ENCODE results near the gene ZDHHC8.

ZDHHC8 gene

DNA sequence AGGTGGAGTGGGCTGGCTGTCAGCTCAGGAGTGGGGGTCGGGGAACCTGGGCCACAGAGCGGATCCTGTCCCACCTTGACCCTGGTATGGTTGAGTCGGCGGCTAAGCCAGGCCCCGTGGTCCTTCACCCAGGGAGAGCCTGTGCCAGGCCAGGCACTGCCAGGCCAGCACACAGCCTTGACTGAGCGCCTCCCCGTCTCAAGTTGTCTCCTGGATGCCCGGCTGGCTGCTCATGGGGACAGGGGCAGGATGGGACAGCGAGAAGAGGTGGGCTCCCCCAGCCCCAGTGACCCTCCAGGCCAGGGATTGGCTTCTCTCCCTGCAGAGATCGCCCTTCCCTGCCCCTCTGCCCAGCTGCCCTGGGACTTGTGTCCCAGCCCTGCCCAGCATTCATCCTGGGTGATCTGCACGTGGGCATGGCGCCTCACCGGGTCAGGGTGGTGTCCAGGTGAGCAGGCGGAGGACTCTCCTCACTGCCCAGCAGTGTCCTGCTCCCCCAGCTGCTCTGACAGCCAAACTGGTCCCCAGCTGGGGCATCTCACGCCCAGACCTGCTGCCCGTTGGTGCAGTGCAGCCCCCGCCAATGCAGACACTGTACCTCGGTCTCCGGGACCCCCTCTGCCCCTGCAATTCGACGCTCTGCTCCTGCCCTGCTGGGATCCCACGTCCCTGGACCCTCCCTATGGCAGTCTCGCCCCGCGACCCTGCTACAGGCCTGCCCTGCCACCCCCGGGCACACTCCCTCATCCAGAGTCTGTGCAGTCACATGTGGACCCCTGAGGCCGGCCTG, 48.0 kb downstream of the ZDHHC8 start:
- DNase-seq (ENCODE audit: low read depth in 2 of 2) = no peak

DNA sequence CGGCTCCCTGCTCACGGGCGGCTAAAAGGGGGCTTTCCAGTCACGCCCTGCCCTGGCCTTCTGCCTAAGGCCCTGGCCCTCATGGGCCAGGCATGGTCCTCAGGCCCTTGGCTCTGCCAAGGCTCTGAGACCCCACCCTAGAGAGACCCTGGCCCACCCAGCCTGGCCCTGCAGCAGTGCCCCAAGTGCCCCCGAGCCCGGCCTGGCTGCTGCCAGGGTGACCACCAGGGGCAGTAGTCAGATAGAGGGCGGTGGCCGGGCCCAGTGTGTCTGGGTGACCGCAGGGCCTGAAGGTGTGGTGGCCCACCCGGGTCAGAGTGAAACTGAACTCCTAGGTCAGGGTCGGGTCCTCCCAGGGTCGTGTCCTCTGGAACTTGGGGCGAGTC, 48.6 kb downstream of the ZDHHC8 start:
- DNase-seq (ENCODE audit: low read depth in 2 of 2) = no peak

DNA sequence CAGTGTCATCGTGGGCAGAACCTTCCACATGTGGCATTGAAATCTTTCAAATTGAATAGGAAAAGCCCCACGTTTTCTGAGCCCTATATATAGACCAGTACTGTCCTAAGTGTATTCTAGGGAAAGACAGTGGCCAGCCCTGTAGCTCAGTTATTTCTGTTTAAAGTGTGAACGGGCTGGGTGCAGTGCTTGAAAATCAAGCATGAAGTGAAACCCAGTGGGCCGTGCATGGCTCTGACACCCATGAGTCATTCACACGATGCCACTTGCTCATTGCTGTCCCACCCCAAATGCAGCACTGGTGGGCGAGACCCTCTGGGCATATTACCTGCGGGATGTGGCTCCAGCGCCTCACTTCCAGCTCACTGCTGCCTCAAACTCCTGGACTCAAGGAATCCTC, 49.0 kb downstream of the ZDHHC8 start:
- no peak for DNase-seq (ENCODE audit: low read depth in 2 of 2)

DNA sequence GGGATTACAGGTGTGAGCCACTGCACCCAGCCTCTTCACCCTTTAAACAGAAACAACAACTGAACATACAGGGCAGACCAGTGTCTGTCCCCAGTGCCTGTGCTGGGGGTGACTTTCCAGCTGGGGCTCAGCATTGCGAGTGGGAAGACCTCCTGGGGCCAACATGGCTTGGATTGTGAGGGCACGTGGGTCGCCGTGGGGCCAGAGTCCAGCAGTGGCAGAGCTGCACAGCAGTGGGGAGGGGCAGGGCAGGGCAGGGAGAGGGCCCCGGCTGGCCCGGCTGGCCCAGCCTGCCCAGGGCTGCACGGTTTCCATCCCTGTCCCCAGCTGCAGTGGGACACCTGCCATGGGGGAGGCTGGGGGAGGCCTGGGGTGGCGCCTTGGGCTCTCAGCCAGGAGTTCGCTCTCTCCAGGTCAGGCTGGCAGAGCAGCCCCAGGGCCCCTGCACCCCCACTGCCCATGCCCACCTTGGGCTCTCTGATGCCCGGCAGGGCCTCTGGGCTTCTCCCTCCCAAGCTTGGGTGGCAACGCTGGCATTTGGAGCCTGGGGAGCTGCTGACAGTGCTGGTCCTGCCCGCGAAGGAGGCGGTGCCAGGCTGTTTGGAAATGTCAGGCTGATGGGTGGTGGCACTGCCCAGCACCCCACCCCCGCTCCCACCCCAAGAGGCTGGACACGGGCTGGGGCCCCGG, 49.7 kb downstream of the ZDHHC8 start:
- DNase-seq (ENCODE audit: low read depth in 2 of 2) = no peak

DNA sequence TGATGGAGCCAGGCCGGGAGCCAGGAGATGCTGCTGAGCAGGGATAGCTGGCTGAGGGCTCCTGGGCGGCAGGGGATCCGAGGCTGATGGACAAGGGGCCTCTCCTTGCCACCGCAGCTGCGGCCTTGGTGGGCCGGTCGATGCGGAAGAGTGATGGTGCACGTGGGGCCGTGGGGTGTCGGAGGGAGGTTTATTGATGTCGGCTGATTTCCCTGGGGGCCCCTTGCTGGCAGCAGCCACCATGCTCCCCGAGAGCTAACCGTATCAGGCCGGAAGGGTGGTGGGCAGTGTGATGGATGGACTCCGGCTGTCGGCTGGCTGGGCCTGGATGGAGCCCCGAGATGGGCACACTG, 50.3 kb downstream of the ZDHHC8 start:
- DNase-seq (ENCODE audit: low read depth in 2 of 2) = no peak

DNA sequence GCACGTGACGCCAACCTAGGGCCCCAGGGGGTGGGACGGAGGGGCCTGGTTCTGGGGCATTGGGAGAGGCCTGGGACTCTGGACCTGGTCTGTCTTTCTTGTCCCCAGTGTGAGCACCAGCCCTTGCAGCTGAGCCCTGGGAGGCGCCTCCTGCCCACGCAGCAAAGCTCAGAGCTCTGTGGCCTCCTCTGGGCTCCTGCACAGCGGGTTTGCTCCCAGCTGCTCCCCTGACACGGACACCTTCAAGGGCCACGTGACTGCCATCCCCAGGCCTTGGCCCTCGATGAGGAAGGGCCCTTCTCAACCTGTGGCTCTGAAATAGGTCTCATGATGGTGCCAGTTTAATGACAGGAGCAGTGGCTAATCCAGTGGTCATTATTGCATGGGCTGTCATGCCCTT, 50.8 kb downstream of the ZDHHC8 start:
- DNase-seq (ENCODE audit: low read depth in 2 of 2) = no peak

DNA sequence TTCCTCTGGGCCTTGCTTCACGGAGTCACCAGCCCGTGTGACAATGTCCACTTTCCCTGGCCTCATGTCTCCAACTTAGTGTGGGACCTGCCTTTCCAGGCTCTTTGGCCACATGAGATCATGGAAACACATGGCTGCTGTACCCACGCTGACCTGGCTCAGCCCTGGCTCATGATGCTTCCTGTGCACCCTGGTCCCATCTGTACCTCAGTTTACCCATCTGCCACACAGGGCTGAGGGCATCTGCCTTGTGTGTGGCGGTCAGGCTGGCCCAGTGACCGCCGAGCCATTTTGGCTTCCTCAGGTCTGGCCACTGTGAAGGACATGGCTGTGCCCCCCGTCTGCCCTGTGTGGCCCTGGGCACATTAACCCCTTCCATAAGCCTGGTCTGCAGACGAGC, 51.5 kb downstream of the ZDHHC8 start:
- DNase-seq (ENCODE audit: low read depth in 2 of 2) = no peak

DNA sequence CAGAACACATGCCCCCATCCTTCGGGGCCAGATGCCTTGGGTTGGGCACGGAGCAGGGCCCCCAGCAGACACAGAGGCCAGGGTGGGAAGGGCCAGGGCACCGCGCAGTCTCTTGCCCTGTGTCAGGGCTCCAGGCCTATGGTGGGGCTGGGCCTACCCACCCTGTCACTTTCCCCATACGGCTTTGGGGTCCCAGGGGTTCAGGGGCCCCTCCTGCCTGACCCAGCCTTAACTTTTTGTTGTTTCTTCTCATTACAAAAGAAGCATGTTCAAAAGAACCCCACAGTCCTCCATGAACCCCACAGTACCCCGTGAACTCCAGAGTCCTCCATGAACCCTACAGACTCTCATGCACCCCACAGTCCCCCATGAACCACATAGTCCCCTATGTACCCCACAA, 52.2 kb downstream of the ZDHHC8 start:
- DNase-seq (ENCODE audit: low read depth in 2 of 2) = no peak

DNA sequence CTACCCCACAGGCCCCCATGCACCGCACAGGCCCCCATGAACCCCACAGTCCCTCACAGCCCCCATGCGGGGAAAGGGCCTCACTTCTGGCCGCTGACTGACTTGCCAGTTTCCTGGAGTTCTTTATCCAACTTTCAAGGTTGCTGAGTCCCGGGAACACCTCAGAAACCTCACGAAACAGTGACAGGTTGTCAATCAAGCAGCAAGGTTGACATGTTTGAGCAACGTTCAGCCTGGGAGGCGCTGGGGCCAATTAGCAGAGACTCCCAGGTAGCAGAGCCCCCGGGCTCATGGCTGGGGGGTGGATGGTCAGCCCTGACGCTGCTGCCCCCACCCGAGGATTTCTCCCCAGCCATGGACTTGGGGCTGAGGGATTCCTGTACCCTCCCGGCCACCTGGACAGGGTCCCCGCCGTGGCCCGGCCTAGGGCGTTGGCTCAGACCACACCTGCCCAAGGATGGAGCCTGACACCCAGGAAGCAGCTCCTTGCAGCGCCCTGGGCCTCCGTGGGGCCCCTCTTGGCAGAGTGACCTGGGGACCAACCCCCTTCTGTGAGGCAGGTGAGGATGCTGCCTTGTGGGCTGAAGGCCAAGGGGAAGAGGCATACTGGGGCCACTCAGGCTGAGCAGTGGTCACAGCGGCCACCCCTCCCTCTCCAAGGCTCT, 53.0 kb downstream of the ZDHHC8 start:
- no peak for DNase-seq (ENCODE audit: low read depth in 2 of 2)

DNA sequence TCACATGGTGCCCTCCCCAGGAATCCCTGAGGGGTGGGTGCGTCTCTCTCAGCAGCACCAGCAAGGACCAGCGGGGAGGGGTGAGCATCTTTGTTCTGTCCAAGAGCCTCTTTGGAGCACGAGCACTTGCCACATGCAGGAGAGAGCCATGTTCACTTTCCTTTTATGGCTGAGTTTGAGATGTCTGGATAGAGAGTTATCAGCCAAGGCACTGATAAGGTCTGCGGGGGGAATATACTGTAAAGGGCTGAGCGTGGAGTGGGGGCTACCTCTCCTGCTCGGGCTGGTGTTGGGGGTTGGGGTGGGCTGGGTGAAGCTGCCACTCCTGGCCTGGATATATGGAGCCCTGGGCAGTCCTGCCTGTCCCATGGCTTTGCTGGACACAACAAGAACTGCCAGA, 54.1 kb downstream of the ZDHHC8 start:
- DNase-seq (ENCODE audit: low read depth in 2 of 2) = no peak

DNA sequence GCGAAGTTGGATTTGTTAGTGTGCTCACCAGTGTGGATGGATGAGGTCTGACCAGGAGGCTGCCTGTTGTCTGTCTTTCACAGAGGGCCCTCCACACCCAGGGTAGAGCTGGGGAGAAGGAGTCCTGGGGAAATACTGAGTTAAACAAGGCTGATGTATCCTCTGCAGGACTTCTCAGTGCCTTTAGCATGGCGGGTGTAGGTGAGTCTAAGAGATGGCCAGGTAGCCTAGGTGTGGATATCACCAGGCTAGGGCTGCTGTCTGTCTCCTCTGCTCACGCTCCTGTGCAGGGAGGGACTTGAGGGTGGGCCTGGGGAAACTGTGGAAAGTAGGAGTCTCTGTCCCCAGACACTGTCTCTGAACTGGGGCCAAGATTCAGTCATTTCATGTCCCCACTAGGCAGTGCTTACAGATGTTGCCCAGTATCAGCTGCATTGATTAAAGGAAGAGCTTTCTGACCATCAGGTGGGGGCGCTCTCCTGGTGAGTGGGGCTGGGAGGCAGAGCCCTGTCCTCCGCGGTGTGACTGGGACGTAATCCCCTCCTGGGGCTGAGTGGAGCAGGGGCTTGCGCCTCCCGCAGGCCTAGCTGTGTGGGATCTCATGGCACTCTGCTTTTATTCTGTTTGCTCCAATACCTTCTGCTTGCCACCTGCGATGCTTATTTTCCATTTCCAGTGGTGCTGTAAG, 54.7 kb downstream of the ZDHHC8 start:
- DNase-seq (ENCODE audit: low read depth in 2 of 2) = no peak

DNA sequence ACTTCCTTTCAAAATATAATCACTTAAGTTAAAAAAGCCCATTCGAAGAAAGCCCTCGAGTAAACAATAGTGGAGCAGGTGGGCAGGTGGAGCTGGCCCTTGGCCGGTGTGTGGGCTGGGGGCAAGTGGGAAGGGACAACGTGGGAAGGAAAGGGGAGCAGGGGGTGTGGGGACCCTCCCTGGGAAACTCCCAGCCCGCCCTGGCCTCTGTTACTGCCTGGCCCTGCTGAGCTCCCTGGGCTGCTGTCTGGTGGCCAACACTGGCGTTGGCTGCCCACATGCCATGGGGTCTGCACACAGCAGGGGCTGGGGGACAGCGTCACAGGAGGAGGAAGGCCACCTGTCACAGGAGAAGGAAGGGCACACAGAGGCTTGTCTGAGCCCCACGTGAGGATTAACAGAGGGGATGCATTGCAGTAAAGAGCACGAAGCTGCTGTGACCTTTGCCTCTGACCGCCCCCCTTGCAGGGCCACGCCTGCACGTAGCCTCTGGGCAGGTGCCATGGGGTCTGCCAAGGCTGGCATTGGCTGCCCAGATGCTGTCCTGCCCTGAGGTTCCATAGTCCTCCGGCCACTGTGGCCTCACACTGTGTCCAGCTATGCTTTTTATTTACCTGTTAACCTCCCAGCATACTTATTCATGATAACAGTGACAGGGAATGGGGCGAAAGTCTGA, 55.4 kb downstream of the ZDHHC8 start:
- DNase-seq (ENCODE audit: low read depth in 2 of 2) = no peak

DNA sequence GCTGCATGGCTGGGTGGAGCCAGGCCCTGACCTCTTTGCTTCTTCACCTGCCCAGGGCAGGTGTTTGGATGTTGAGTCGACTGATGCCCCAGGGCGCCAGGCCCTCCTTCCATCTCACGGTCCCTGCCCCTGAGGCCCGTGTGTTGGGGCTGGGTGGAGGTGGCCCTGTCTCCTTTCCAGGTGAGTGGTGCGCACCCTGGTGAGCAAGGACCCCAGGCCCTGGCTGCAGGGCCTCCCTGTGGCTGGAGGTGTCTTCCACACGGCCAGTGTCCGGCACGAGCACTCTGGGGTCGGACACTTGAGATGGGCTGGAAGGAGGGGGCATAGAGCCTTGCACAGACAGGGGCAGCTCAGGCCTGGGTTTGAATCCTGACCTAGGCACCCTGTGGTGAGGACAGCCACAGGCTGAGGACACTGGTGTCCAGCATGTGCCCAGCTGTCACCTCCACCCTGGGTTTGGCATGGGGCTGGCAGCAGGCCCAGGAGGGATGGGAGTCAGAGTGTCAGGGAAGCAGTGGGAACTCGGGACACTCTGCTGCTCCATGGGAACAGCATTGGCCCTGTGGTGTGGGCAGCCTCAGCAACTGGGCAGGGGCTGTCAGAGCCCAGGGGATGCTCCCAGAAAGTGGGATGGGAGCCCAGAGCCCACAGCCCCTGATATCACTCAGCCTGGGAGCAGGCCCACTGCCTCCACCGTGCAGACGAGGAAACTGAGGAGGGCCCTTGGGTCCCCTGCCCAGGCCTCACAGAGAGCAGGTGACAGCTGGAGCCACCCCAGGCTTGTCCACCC, 56.4 kb downstream of the ZDHHC8 start:
- no peak for DNase-seq (ENCODE audit: low read depth in 2 of 2)

DNA sequence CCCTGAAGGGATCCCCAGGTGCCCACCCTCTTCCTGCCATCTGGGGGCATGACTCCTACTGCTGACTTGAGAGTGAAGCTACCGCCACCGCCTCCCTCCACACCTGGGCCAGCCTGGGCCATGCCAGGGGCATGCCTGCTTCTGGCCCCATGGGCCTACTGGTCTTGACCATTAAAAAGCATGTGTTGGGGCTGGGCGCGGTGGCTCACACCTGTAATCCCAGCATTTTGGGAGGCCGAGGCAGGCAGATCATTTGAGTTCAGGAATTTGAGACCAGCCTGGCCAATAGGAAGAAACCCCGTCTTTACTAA, 56.9 kb downstream of the ZDHHC8 start:
- DNase-seq (ENCODE audit: low read depth in 2 of 2) = no peak

DNA sequence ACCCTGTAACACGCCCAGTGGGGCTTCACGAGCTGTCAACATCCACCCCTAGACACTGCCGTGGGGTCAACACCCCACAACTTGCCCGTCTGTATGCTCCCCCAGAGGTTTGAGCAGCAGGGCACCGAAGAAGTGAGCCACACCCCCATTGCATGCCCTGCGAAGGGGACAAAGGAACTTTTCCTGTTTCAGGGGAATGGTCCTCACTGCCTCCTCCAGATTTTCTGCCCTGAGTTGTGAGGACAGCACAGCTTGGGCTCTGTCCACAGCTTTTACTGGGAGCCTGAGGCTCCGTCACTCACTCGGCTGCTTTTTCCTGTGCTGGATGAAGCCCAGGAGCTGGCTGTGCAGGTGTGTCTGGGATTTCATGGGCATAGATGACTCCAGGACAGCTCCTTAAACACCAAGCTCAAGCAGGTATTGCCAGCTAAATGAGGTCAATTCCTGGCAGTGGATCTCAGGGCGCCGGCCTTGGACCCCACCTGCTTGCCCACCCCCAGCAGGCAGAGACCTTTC, 59.5 kb downstream of the ZDHHC8 start:
- DNase-seq (ENCODE audit: low read depth in 2 of 2) = no peak

DNA sequence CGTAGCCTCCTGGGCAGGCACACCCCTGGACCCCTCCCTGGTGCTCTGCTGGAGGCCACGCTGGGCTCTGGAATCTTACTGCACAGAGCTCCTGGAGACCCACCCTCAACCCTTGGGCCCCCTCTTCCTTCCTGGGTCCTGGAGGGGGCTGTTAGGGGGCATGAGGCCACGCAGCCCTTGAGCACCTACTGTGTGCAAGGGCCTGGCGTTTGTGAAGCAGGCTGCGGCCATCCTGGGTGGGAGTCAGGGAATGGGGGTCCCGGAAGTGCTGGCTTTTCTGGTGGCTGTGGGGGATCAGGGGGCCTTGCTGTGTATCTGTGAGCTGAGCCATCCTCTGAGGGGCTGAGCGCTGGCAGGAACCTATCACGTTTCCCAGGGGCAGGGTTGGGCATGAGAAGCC, 60.2 kb downstream of the ZDHHC8 start:
- DNase-seq (ENCODE audit: low read depth in 2 of 2) = no peak

DNA sequence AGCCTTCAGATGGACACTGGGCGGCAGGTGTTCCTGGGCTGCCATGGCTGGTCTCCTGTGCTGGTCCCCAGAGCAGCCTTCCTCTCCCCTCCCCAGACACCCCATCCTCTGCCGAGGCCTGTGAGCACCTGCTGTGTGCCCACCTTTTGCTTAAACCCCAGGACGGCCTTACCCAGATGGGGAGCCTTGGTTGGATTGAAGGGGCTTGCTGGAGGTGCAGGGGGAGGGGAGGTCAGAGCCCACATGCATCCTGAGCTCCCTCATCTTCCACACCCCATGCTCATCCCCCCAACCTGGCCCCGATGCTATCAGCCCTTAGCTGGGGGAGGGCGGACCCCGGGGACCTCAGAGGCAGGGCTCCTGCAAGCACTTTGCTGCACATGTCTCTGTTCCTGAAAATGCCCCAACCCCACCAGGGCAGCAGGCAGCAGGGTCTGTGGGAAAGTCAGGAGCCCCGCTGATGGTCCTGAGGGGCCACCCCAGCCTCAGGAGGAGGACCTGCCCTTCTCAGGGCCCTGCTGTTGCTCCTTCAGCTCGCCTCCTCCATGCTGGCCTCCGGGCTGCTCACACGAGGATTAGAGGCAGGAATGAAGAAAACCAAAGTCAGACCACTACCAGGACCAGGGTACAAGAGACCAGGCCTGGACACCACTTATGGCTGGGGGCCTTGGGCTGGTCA, 60.8 kb downstream of the ZDHHC8 start:
- no peak for DNase-seq (ENCODE audit: low read depth in 2 of 2)

DNA sequence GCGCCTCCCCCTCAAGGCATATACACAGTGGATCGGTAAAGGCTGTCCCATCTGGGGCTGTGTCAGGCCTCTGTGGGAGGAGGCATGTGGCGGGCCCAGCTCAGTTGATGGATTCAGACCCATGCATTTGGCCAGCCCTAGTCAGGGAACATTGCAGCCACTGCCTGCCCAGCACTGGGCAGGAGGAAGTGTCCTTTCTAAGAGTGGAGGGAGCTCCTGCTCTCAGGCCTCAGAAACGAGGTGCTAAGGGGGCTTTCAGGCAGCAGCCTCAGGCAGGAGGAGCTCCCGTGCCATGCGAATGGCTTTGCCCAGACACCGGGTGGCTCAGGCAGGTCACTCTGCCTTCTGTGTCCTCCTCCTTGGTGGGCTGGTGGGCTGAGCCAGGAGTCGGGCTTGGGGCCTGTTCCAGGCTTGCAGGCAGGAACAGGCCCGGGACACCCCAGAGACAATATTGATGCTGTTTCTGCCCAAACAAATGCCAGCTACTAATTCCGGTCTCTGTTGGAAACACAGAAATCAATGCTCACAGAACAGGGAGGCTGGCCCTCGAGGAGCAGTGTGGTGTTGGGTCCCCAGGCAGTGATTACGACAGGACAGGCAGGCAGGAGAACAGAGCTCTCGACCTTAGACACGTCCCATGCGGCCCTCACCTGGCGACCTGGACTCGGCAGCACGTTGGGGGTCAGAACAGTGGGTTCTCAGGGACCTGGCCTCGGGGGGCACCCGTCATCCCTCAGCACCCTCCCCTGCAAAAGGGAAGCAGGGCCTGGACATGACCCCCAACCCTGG, 61.6 kb downstream of the ZDHHC8 start:
- DNase-seq (ENCODE audit: low read depth in 2 of 2) = no peak

DNA sequence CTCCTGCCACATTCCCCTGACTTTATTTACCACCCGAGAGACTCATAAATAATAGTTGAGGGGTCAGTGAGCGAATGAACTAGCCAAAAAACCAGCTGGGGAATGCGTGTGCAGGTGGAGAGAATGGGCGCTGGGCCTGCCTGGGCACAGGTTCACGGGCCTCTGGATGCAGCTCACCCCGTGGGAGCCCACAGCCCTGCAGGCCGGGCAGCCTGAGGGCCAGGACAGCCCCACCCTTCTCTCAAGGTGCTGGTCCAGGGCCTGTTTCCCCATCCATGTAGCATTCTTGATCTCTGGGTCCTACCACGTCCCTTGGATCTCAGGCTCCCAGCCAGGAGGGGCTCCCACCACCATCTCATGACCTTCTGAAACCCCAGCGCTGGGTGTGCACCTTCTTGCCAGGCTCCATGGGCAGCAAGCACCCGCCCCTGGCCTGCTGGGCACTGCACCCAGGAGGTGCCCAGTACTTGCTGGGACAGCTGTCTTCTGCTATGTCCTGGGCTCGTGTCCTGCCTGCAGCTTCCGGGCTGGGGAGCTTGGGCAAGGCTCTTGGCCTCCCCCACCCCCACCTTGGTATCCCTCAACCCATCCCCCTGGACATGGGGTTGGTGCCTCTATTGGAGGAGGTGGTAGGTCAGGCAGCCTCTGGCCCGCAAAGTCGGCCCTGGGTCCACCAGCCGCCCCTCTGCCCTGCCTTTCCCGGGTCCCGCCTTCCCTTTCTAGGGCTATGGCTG, 62.3 kb downstream of the ZDHHC8 start:
- no peak for DNase-seq (ENCODE audit: low read depth in 2 of 2)
